Muscle of back (tissue), 11 donors: ENCODE measurements around the gene MRAS. TPM values are rescaled to one million over a fixed set of nuclear protein-coding genes. Genes with fewer than 3 reads are reported as not detected.
"Not testable (repeated sequence)": the region's sequence is repeated elsewhere in the genome, so short reads cannot be mapped to it uniquely, and the experiment has no call there.

Experiments
- DNase-seq, 3 donors: peaks; one replicate each; pipeline versions ENCODE4 v3.0.0 to v3.0.0-alpha.2; 2013
- polyA plus RNA-seq, 10 donors: library from polyadenylated mRNA; unstranded; fragments of 120-200 nt; gene quantifications; one replicate each; pipeline ENCODE4 v1.2.1, GENCODE V29; 2013; ENCODE audit not compliant: insufficient read length in 10 of 10

The MRAS gene
- polyA plus RNA-seq, 10 donors = 39.4 to 84.0 (median 65.2) TPM

- DNase-seq = no peak
These were observed 64.6 kb downstream of the MRAS start for GRCh38 chr3:138412821-138413551.

GRCh38 chr3:138416236-138416635 lies 67.9 kb downstream of the MRAS start:
- not testable (repeated sequence) for DNase-seq

GRCh38 chr3:138417559-138417982 lies 69.2 kb downstream of the MRAS start:
- DNase-seq = peak; percentile 79 to 85 (median 79)

GRCh38 chr3:138418601-138419206 lies 70.3 kb downstream of the MRAS start:
- DNase-seq = peak in 2 of 3 donors; percentile 37 to 46

GRCh38 chr3:138423316-138423715 lies 74.9 kb downstream of the MRAS start:
- no peak for DNase-seq

GRCh38 chr3:138424323-138424722 lies 75.9 kb downstream of the MRAS start:
- no peak for DNase-seq

- DNase-seq = no peak
These were observed 77.8 kb downstream of the MRAS start for GRCh38 chr3:138426211-138426610.

GRCh38 chr3:138426754-138427153 lies 78.4 kb downstream of the MRAS start:
- not testable (repeated sequence) for DNase-seq

GRCh38 chr3:138429665-138430064 lies 81.3 kb downstream of the MRAS start:
- DNase-seq = no peak

GRCh38 chr3:138432576-138433240 lies 84.3 kb downstream of the MRAS start:
- no peak for DNase-seq

GRCh38 chr3:138433892-138434275 lies 85.5 kb downstream of the MRAS start:
- no peak for DNase-seq

GRCh38 chr3:138434276-138434874 lies 86.0 kb downstream of the MRAS start, which contains the start of gene ESYT3:
TSS of gene ESYT3 (plus strand) at chr3:138434616. CDS start at chr3:138434799, 183 bp downstream.
- peak; percentile 41 to 82 (median 61) for DNase-seq

GRCh38 chr3:138434875-138435772 lies 86.7 kb downstream of the MRAS start:
- DNase-seq = peak in 1 of 3 donors; percentile 42

- DNase-seq = no peak
These were observed 87.5 kb downstream of the MRAS start for GRCh38 chr3:138435840-138436239.

- DNase-seq = no peak
These were observed 88.9 kb downstream of the MRAS start for GRCh38 chr3:138437281-138437680.

- no peak for DNase-seq
These were observed 90.5 kb downstream of the MRAS start for GRCh38 chr3:138438896-138439295.

- DNase-seq = no peak
These were observed 91.3 kb downstream of the MRAS start for GRCh38 chr3:138439646-138440045.

GRCh38 chr3:138440121-138440521 lies 91.7 kb downstream of the MRAS start:
- no peak for DNase-seq

- DNase-seq = no peak
These were observed 92.2 kb downstream of the MRAS start for GRCh38 chr3:138440596-138440995.

GRCh38 chr3:138441256-138441655 lies 92.9 kb downstream of the MRAS start:
- no peak for DNase-seq

GRCh38 chr3:138441742-138442141 lies 93.4 kb downstream of the MRAS start:
- no peak for DNase-seq
